Measurements from ENCODE around the gene UNC13C.

UNC13C gene

GRCh38 chr15:54120949-54121463, 142.8 kb downstream of the UNC13C start:
- TF ChIP-seq GABPA (IDR thresholded peaks at IDR 0.05; ENCODE audit: low read depth) (no peak), REST (IDR thresholded peaks at IDR 0.05; ENCODE audit: insufficient replicate concordance, low read depth) (no peak), POLR2AphosphoS5 (IDR thresholded peaks at IDR 0.05; ENCODE audit: low read depth) (no peak), SPI1 (IDR thresholded peaks at IDR 0.05; ENCODE audit: borderline replicate concordance, low read depth) (no peak)
- TF ChIP-seq, protein P1, sequence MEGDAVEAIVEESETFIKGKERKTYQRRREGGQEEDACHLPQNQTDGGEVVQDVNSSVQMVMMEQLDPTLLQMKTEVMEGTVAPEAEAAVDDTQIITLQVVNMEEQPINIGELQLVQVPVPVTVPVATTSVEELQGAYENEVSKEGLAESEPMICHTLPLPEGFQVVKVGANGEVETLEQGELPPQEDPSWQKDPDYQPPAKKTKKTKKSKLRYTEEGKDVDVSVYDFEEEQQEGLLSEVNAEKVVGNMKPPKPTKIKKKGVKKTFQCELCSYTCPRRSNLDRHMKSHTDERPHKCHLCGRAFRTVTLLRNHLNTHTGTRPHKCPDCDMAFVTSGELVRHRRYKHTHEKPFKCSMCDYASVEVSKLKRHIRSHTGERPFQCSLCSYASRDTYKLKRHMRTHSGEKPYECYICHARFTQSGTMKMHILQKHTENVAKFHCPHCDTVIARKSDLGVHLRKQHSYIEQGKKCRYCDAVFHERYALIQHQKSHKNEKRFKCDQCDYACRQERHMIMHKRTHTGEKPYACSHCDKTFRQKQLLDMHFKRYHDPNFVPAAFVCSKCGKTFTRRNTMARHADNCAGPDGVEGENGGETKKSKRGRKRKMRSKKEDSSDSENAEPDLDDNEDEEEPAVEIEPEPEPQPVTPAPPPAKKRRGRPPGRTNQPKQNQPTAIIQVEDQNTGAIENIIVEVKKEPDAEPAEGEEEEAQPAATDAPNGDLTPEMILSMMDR (IDR thresholded peaks at IDR 0.05; ENCODE audit: insufficient read depth, low read length) = no peak
- DNase-seq (ENCODE audit: low read depth in 1 of 2, low spot score in 1 of 2) = no peak
- Histone ChIP-seq H3K4me3 (replicated peaks; ENCODE audit: insufficient read depth, low read length) (no peak overlapping the region), H3K27me3 (ENCODE audit: insufficient read depth, poor library complexity, severe bottlenecking) (no peaks in the 10 kb centered on the region), H3K27ac (replicated peaks) (no peak overlapping the region)

GRCh38 chr15:54127574-54127973, 149.3 kb downstream of the UNC13C start:
- no peak for TF ChIP-seq SPI1 (IDR thresholded peaks at IDR 0.05; ENCODE audit: borderline replicate concordance, low read depth)
- TF ChIP-seq, protein P1 (IDR thresholded peaks at IDR 0.05; ENCODE audit: insufficient read depth, low read length) = no peak
- TF ChIP-seq REST (IDR thresholded peaks at IDR 0.05; ENCODE audit: insufficient replicate concordance, low read depth) = no peak
- TF ChIP-seq POLR2AphosphoS5 (IDR thresholded peaks at IDR 0.05; ENCODE audit: low read depth) = no peak
- no peak for TF ChIP-seq GABPA (IDR thresholded peaks at IDR 0.05; ENCODE audit: low read depth)
- DNase-seq (ENCODE audit: low read depth in 1 of 2, low spot score in 1 of 2) = no peak
- H3K27ac ChIP-seq (replicated peaks) = no peak overlapping the region
- H3K4me3 ChIP-seq (replicated peaks; ENCODE audit: insufficient read depth, low read length) = no peak overlapping the region
- H3K27me3 ChIP-seq (ENCODE audit: insufficient read depth, poor library complexity, severe bottlenecking) = no peaks in the 10 kb centered on the region

- Histone ChIP-seq H3K27ac (replicated peaks) (no peak overlapping the region), H3K4me3 (replicated peaks; ENCODE audit: insufficient read depth, low read length) (no peak overlapping the region), H3K27me3 (ENCODE audit: insufficient read depth, poor library complexity, severe bottlenecking) (no peaks in the 10 kb centered on the region)
- no peak for TF ChIP-seq GABPA (IDR thresholded peaks at IDR 0.05; ENCODE audit: low read depth)
- TF ChIP-seq POLR2AphosphoS5 (IDR thresholded peaks at IDR 0.05; ENCODE audit: low read depth) = no peak
- TF ChIP-seq, protein P1 (IDR thresholded peaks at IDR 0.05; ENCODE audit: insufficient read depth, low read length) = no peak
- no peak for TF ChIP-seq SPI1 (IDR thresholded peaks at IDR 0.05; ENCODE audit: borderline replicate concordance, low read depth)
- DNase-seq (ENCODE audit: low read depth in 1 of 2, low spot score in 1 of 2) = no peak
These were observed 153.2 kb downstream of the UNC13C start for GRCh38 chr15:54131410-54131809.

- no peak overlapping the region for H3K4me3 ChIP-seq (replicated peaks; ENCODE audit: insufficient read depth, low read length)
- H3K27me3 ChIP-seq (ENCODE audit: insufficient read depth, poor library complexity, severe bottlenecking) = no peaks in the 10 kb centered on the region
- no peak for TF ChIP-seq REST (IDR thresholded peaks at IDR 0.05; ENCODE audit: insufficient replicate concordance, low read depth)
- no peak for TF ChIP-seq GABPA (IDR thresholded peaks at IDR 0.05; ENCODE audit: low read depth)
- TF ChIP-seq POLR2AphosphoS5 (IDR thresholded peaks at IDR 0.05; ENCODE audit: low read depth) = no peak
- TF ChIP-seq SPI1 (IDR thresholded peaks at IDR 0.05; ENCODE audit: borderline replicate concordance, low read depth) = no peak
- TF ChIP-seq, protein P1 (IDR thresholded peaks at IDR 0.05; ENCODE audit: insufficient read depth, low read length) = no peak
- H3K27ac ChIP-seq (replicated peaks) = no peak overlapping the region
- DNase-seq (ENCODE audit: low read depth in 1 of 2, low spot score in 1 of 2) = no peak
These were observed 170.9 kb downstream of the UNC13C start for GRCh38 chr15:54149115-54149531.
